IMR-90 (cell line): Measurements from ENCODE around the gene NIPAL3. TPM values are rescaled to one million over a fixed set of nuclear protein-coding genes. Genes with fewer than 3 reads are reported as not detected.

ENCODE experiments used
- ATAC-seq: fragments of 200-7000 bp; cut with Tn5 transposase; 2 replicates; pipeline ENCODE4 v1.9.1; 2020; ENCODE audit warnings: low read depth, mild to moderate bottlenecking, moderate library complexity
- BruUV-seq: library from RNA; stranded (reverse); fragments of 400-500 nt; replicated peaks from 2 replicates; lab custom pipeline; 2021; lab: Mats Ljungman, UMichigan
- CTCF ChIA-PET: fragments of 300-600 bp; formaldehyde crosslinking; extraction: SDS; loops from one replicate; lab custom pipeline; 2021; ENCODE audit warnings: antibody characterized with exemption; lab: Yijun Ruan, JAX
- POLR2A ChIA-PET: fragments of 300-600 bp; sonication (Branson Sonifier 250); formaldehyde crosslinking; loops from one replicate; lab custom pipeline; 2022; ENCODE audit warnings: antibody characterized with exemption; ENCODE audit not compliant: unreplicated experiment; lab: Charles Lee
- DNase-seq: peaks from one replicate; pipeline ENCODE4 v3.0.0; 2013
- H2AFZ ChIP-seq: replicated peaks from 2 replicates; pipeline ENCODE3; 2013; ENCODE audit warnings: low read length, mild to moderate bottlenecking; ENCODE audit not compliant: poor library complexity
- H2AK5ac ChIP-seq: 2 replicates; pipeline ENCODE4 v1.6.1; 2013; ENCODE audit warnings: low read depth, low read length, inconsistent platforms
- H2AK9ac ChIP-seq: replicated peaks from 2 replicates; pipeline ENCODE3; 2013; ENCODE audit warnings: mild to moderate bottlenecking, low read depth, low read length, moderate library complexity; ENCODE audit not compliant: poor library complexity
- H2BK120ac ChIP-seq: 2 replicates; pipeline ENCODE4 v1.6.1; 2013; ENCODE audit warnings: low read depth, low read length, inconsistent platforms
- H2BK15ac ChIP-seq: 3 replicates; pipeline ENCODE4 v1.6.1; 2013; ENCODE audit warnings: low read depth, low read length, inconsistent platforms
- H2BK20ac ChIP-seq: 2 replicates; pipeline ENCODE4 v1.6.1; 2013; ENCODE audit warnings: low read depth, mild to moderate bottlenecking, inconsistent platforms, low read length, moderate library complexity
- H2BK5ac ChIP-seq: 2 replicates; pipeline ENCODE4 v1.6.1; 2013; ENCODE audit warnings: mild to moderate bottlenecking, low read depth, low read length, inconsistent platforms; ENCODE audit not compliant: poor library complexity, severe bottlenecking
- H3K14ac ChIP-seq: replicated peaks from 2 replicates; pipeline ENCODE4 v1.6.1; 2013; ENCODE audit warnings: low read depth, low read length, inconsistent platforms
- H3K18ac ChIP-seq: 2 replicates; pipeline ENCODE4 v1.6.1; 2013; ENCODE audit warnings: low read depth, low read length, control low read depth
- H3K23ac ChIP-seq: 2 replicates; pipeline ENCODE4 v1.6.1; 2013; ENCODE audit warnings: low read depth, low read length, inconsistent platforms
- H3K27ac ChIP-seq: 2 replicates; pipeline ENCODE4 v1.5.1; 2013; ENCODE audit warnings: mild to moderate bottlenecking, control low read depth, low read length; ENCODE audit not compliant: insufficient read depth
- H3K27me3 ChIP-seq: 2 replicates; pipeline ENCODE4 v1.6.1; 2013; ENCODE audit warnings: low read length; ENCODE audit not compliant: control insufficient read depth, insufficient read depth
- H3K36me3 ChIP-seq: 2 replicates; pipeline ENCODE4 v1.6.1; 2013; ENCODE audit warnings: low read length, mixed read lengths; ENCODE audit not compliant: control insufficient read depth, insufficient read depth
- H3K4ac ChIP-seq: 2 replicates; pipeline ENCODE4 v1.6.1; 2013; ENCODE audit warnings: low read depth, low read length, inconsistent platforms
- H3K4me1 ChIP-seq: 2 replicates; pipeline ENCODE4 v1.6.1; 2013; ENCODE audit warnings: low read length, mixed read lengths; ENCODE audit not compliant: control insufficient read depth, insufficient read depth
- H3K4me2 ChIP-seq: 2 replicates; pipeline ENCODE4 v1.6.1; 2013; ENCODE audit warnings: low read depth, mild to moderate bottlenecking, control low read depth, low read length, moderate library complexity
- H3K4me3 ChIP-seq: 2 replicates; pipeline ENCODE4 v1.5.1; 2013; ENCODE audit warnings: low read depth, mild to moderate bottlenecking, control low read depth, low read length, moderate library complexity; ENCODE audit not compliant: insufficient read depth
- H3K56ac ChIP-seq: 2 replicates; pipeline ENCODE4 v1.6.1; 2013; ENCODE audit warnings: low read length, inconsistent platforms; ENCODE audit not compliant: insufficient read depth; ENCODE audit errors: extremely low read depth
- H3K79me1 ChIP-seq, 2 experiments: 2 replicates each; pipeline ENCODE4 v1.6.1; 2013; ENCODE audit warnings: low read length in 2 of 2, inconsistent platforms in 1 of 2, low read depth in 1 of 2
- H3K9ac ChIP-seq: 2 replicates; pipeline ENCODE4 v1.6.1; 2013; ENCODE audit warnings: low read depth, low read length, control low read depth
- H3K9me1 ChIP-seq: 2 replicates; pipeline ENCODE4 v1.6.1; 2013; ENCODE audit warnings: low read length, inconsistent platforms; ENCODE audit not compliant: insufficient read depth
- H3K9me3 ChIP-seq: 2 replicates; pipeline ENCODE4 v1.6.1; 2013; ENCODE audit warnings: low read length; ENCODE audit not compliant: control insufficient read depth, insufficient read depth
- H4K20me1 ChIP-seq: 2 replicates; pipeline ENCODE4 v1.6.1; 2013; ENCODE audit warnings: low read length, inconsistent platforms; ENCODE audit not compliant: insufficient read depth
- H4K5ac ChIP-seq: 2 replicates; pipeline ENCODE4 v1.6.1; 2013; ENCODE audit warnings: mild to moderate bottlenecking, low read depth, low read length, control low read depth
- H4K8ac ChIP-seq, 2 experiments: 2 replicates each; pipeline ENCODE4 v1.6.1; 2013; ENCODE audit warnings: low read depth in 2 of 2, low read length in 2 of 2, control low read depth in 1 of 2, inconsistent platforms in 1 of 2
- H4K91ac ChIP-seq: 2 replicates; pipeline ENCODE4 v1.6.1; 2013; ENCODE audit warnings: low read depth, low read length, inconsistent platforms; ENCODE audit not compliant: insufficient read depth
- FOS ChIP-seq: fragments of 150-350 bp; IDR thresholded peaks from 2 replicates; pipeline ENCODE4 v1.6.1; 2016; ENCODE audit warnings: low read depth, low read length
- MAFK ChIP-seq: IDR thresholded peaks from 2 replicates; pipeline ENCODE4 v1.6.1; 2012; ENCODE audit warnings: low read depth, low read length, improper control_type of control experiment
- MAZ ChIP-seq: IDR thresholded peaks from 2 replicates; pipeline ENCODE4 v1.6.1; 2012; ENCODE audit warnings: low read depth, mild to moderate bottlenecking, low read length, improper control_type of control experiment, moderate library complexity, borderline replicate concordance
- SMC3 ChIP-seq: fragments of 150-350 bp; IDR thresholded peaks from 2 replicates; pipeline ENCODE4 v1.6.1; 2016; ENCODE audit warnings: low read depth, mild to moderate bottlenecking, antibody characterized with exemption, low read length, moderate library complexity
- WGBS, 2 experiments: methylation state at CpG; one replicate each; pipeline versions ENCODE4 v1.1.5 to v1.1.7; 2013; ENCODE audit warnings: missing lambda C conversion rate in 2 of 2; ENCODE audit not compliant: insufficient read length in 1 of 2; ENCODE audit errors: extremely low coverage in 2 of 2; 5-methylcytosine and 5-hydroxymethylcytosine counted together
- dilution Hi-C: fragments of 300-500 bp; cut with HindIII; formaldehyde crosslinking; loops from one replicate; pipeline ENCODE4 v1.14.3; 2018; ENCODE audit warnings: low sequenced_read_pairs; ENCODE audit not compliant: unreplicated experiment
- in situ Hi-C: fragments of 300-500 bp; cut with MboI; formaldehyde crosslinking; loops from 3 replicates; pipeline ENCODE4 v1.14.3; 2019; ENCODE audit warnings: low sequenced_read_pairs, inconsistent platforms, mixed read lengths
- intact Hi-C: fragments of 100-400 bp; cut with micrococcal nuclease; formaldehyde crosslinking; loops from 2 replicates; pipeline ENCODE4 v1.10.0; 2022
- polyA plus RNA-seq, 3 experiments: library from polyadenylated mRNA; depleted of rRNA; stranded (reverse); fragments of >200 nt; gene quantifications; 2 replicates each; pipeline ENCODE4 v1.2.3, GENCODE V29; 2012; ENCODE audit warnings: low replicate concordance in 1 of 3
- total RNA-seq: library from RNA; depleted of rRNA; stranded (reverse); fragments of >200 nt; gene quantifications from 2 replicates; pipeline ENCODE4 v1.2.3, GENCODE V29; 2012

Gene NIPAL3
- total and polyA plus RNA-seq, 2 of the 4 experiments (the other 2 are of a cell fraction): 55.0 to 123 TPM

- dilution Hi-C loops (no loop called here), in situ Hi-C loops (no loop called here)
- POLR2A ChIA-PET: no interaction called here
These were observed 3.5 kb downstream of the NIPAL3 start for GRCh38 chr1:24418898-24419628.

More at GRCh38 chr1:24418898-24419628, 3.5 kb downstream of the NIPAL3 start:
- H3K4ac ChIP-seq: peak overlapping the region; percentile 94
- no peaks in the 10 kb centered on the region for H3K27me3 ChIP-seq
- H3K9me3 ChIP-seq: no peaks in the 10 kb centered on the region
- intact Hi-C loops: loop anchor here (10.0 kb wide), 1 partner anchor 326 kb away; the partner anchor contains the start of gene CLIC4
- peak overlapping the region; percentile 97 for H2BK5ac ChIP-seq
- peak overlapping the region; percentile 93 for H3K14ac ChIP-seq
- H2AK9ac ChIP-seq: peak overlapping the region; percentile 76
- H4K8ac ChIP-seq: peak overlapping the region; percentile 72 to 92
- peak overlapping the region; percentile 85 for H3K18ac ChIP-seq
- H2BK20ac ChIP-seq: peak overlapping the region; percentile 97
- no peak for TF ChIP-seq MAFK
- no peak for TF ChIP-seq SMC3
- TF ChIP-seq MAZ: no peak
- no peak for TF ChIP-seq FOS
- H3K4me2 ChIP-seq: peak overlapping the region; percentile 24; the same call in 1 of the 2 replicates
- no TSS peak for BruUV-seq
- H3K79me1 ChIP-seq: peaks cover 35 to 65% of the 10 kb centered on the region in 2 experiments
- H4K20me1 ChIP-seq: 0 out of 2 replicates have a peak, but pooled peaks cover under 1% of the 10 kb centered on the region
- peaks cover 16% of the 10 kb centered on the region; the same call in 1 of the 2 replicates for H3K36me3 ChIP-seq
- 86% methylated on average over 5 of the region's 14 CpGs; no CpG with 5 or more reads in 1 of the 2 experiments for WGBS, 2 experiments
- H2BK15ac ChIP-seq: peak overlapping the region; percentile 99; the same call in 2 of the 3 replicates
- peak overlapping the region; percentile 11 for H2AFZ ChIP-seq
- H3K9ac ChIP-seq: no peak overlapping the region
- H3K4me1 ChIP-seq: peaks cover 15% of the 10 kb centered on the region
- H3K27ac ChIP-seq: peak overlapping the region; percentile 71
- CTCF ChIA-PET: interaction anchor here (0.7 to 1.7 kb wide), 2 partner anchors 10 to 1194 kb away, joined by 4 to 7 read pairs; no protein-coding TSS in a partner anchor
- H3K9me1 ChIP-seq: peaks cover 21% of the 10 kb centered on the region
- H4K5ac ChIP-seq: peak overlapping the region; percentile 74
- peak overlapping the region; percentile 98 for H2BK120ac ChIP-seq
- DNase-seq (peak; percentile 38), ATAC-seq (no peak)
- H3K56ac ChIP-seq: peak overlapping the region; percentile 83; the same call in 1 of the 2 replicates
- H2AK5ac ChIP-seq: peak overlapping the region; percentile 98
- H4K91ac ChIP-seq: peak overlapping the region; percentile 98
- no peak overlapping the region for H3K4me3 ChIP-seq
- H3K23ac ChIP-seq: peak overlapping the region; percentile 85
